GM19467 (cell line): Measurements from ENCODE around the gene PRKCH.

Experiments
- ATAC-seq: cut with Tn5 transposase; IDR thresholded peaks from one replicate; pipeline ENCODE4 v1.9.1; 2021; ENCODE audit warnings: mild to moderate bottlenecking, moderate library complexity; ENCODE audit not compliant: unreplicated experiment

The PRKCH gene

DNA sequence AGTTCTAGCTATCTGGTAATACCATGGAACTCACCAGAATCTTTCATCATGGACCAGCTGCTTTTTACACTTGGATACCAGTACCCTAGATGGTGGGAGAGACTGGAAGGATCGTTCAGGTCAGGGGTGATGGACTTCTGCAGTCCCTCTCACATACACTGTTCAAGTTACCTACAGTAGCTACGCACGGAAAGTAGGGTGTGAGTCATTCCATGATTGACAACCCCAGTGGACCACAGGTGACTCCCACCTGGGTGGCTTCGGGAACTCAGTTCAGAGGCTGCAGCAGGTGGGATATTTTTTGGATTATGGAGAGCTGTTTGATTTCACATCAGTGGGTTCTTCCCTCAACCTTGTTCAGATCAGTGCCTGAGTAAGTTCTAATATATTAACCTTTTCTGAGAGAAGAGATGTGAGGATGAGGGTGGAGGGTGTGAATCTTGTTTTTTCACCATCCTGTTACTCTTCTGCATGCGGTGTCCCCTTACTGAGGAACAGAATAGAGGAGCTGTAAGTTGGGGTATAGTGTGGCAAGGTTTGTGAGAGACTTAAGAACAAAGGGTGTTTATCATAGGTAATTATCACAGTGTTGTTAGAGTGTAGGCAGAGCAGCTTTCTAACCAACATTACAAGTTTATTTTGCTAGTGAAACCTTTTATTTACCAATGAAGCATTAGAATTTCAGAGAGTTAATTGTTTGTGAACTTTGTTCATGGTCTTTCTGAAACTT is 39.6 kb downstream of the PRKCH start:
- ATAC-seq, result no peak

DNA sequence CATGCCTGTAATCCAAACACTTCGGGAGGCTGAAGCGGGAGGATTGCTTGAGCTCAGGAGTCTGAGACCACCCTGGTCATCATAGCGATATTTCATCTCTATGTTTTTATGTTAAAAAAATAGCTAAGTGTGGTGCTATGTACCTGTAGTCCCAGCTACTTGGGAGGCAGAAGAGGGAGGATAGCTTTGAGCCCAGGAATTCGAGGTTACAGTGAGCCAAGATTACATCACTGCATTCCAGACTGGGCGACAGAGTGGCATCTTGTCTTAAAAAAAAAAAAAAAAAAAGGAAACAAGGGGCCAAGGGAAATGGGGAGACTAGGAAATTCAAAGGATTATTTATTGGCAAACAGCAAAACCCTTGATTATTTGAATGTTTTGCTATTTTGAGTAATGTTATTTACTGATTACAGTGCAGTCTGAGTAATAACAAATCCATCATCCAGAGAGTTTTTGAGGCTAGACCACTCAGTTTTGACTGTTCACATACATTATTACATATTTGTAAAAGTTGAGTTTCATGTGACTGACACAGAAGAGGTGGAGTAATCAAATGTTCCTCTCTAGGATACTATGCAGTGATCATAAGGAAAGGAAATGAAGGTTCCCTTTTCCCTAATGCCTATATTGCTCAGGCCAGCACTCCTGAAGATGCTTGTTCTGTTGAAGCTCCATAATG is 40.8 kb downstream of the PRKCH start:
- ATAC-seq, result no peak

DNA sequence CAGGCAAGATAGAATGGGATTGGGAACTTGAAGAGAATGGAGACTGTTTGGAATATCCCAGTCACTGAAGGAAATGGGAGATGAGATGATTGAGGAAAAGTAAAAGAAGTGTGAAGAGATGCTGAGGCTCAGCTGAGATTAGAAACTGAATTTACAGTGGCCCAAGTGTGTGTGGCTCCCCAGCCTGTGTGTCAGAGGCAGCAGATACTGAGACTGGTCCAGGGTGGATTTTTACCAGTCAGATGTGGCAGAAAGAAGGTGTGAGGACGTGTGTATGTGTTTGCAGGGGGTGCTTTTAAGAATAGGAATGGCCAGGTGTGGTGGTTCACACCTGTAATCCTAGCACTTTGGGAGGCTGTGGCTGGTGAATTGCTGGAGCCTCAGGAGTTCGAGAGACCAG is 42.9 kb downstream of the PRKCH start:
- no peak for ATAC-seq

DNA sequence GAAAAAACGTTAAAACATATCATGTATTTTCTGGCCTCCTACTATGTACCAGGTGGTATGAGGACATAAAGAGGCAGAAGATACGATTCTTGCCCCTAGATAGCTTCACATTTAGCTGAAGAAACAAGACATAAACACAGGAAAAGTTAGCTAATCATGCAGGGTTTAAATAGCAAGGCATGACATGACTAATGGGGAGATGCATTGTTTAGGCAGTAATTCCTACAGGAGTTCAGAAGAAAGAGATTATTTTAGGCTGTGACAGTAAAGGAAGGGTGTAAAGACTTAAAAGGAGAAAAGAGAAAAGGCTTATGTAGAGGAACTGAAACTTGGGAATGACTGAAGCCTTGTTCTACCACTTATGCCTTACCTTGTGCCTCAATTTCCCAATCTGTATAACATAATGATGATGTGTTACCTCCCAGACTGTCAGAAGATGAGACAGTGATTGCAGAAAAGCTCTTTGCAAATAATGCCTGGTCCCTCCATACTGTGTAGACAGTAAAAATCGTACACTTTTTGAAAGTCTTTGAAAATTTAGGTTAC is 44.4 kb downstream of the PRKCH start:
- ATAC-seq, result no peak

DNA sequence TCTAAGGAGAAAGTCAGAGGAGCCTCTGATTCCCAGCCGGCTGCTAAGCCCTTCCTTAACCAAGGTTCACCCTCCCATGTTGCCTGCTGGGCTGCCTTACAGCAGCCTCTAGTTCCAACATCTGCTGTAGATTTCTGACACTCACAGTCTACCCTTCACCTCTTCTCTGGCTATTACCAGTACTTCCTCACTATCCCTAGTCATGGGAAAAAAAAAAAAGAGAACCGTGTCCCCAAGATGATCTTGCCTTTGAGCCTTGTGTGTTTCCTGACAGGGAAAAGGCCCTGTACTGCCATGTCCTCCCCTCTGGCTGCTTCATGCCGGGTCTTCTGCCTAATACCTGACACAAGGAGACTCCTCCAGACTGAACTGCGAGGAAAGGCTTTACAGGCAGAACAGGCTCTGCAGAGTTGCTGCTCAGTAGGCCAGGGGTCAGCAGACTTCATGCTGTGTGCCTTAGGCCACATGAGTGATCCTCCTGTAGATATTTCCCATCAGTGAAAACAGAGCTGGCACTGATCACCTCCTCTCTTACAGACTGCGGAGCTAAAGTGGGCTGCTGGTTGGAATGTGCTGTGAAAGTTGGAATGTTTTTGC is 46.8 kb downstream of the PRKCH start:
- ATAC-seq, result no peak

DNA sequence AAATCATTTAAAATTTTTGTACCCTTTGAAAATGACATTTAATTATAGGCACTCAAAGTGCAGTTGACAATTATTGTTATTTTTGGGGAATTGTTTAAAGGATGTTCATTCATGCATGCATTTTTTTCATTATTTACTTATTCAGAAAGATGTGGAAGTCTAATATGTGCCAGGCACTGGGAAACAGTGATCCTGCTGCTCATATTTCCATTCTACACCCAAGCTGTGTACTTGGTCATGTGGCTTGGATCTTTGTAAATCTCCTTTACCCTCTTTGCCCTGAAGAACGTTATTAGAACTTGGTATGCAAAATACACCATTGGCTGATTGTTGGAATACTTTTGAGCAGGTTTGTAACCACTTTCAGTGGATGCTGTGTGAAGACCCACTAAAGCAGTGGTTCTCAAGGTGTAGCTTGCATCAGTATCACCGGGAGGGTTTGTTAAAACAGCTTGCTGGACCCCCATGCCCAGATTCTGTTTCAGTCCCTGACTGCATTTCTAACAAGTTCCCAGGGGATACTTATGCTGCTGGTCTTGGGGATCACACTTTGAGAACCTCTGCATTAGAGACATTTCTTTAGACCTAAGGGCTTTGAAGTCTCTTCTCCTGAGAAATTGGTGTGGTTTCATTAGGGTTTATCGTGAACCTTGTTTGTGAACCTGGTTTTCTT is 47.5 kb downstream of the PRKCH start:
- no peak for ATAC-seq

DNA sequence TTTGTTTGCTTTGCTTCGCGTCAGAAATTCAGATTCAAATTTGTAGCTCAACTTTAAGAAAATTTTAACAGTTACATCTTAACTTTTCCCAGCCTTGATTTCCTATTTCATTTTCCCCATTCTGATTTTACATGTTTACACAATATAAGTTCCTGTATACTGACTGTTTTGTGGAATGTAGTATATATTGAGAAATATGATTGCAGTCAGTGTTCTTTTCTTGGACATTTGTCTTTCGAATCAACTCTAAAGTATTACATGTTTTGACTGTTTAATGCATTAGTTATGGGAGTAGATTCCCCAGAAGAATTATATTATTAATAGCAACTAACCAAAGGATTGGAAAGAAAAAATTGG is 48.1 kb downstream of the PRKCH start:
- ATAC-seq, result no peak

DNA sequence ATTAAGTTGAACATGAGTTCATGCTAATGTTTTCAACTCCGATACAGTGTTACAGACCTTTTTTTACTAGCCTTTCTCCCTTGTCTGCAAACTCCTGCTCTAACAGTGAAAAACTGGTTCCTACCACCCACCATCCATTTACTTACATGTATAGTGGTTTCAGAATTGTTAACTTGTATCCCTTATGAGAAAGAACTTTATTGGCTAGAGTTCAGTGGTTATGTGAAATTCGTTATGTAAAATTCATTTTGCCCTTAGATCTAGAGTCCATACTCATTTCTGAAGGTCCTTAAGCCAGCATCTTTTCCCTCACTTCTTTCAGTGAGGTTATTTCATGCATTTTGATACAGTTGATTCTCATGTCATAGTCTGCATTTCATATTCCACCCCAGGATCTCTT is 51.0 kb downstream of the PRKCH start:
- no peak for ATAC-seq

DNA sequence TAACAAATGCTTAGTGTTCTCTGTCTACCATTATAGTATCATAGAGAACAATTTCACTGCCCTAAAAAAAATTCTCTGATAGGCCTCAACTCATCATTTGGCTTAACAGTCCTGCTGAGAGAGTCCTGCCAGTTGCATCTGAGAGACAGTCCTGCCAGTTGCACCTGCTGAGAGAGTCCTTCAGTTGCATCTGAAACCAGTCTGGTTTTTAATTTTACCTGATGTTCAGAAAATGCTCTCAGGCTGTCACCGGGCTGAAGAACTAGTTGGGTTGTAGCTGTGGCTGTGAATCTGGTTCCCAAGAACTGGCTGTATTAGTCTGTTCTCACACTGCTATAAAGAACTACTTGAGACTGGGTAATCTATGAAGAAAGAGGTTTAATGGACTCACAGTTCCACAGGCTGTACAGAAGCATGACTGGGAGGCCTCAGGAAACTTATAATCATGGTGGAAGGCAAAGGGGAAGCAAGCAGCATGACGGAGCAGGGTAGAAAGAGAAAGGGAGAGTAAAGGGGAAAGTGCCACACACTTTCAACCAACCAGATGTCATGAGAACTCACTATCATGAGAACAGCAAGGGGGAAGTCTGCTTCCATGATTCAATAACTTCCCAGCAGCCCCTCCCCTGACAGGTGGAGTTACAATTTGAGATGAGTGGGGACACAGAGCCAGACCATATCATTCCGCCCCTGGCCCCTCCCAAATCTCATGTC is 51.6 kb downstream of the PRKCH start:
- no peak for ATAC-seq

DNA sequence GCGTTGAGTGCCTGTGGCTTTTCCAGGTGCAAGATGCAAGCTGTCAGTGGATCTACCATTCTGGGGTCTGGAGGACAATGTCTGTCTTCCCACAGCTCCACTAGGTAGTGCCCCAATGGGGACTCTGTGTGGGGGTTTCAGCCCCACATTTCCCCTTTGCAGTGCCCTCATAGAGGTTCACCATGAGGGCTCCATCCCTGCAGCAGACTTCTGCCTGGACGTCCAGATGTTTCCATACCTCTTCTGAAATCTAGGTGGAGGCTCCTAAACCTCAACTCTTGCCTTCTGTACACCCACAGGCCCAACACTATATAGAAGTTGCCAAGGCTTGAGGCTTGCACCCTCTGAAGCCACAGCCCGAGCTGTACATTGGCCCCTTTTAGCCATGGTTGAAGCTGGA is 52.9 kb downstream of the PRKCH start:
- no peak for ATAC-seq

DNA sequence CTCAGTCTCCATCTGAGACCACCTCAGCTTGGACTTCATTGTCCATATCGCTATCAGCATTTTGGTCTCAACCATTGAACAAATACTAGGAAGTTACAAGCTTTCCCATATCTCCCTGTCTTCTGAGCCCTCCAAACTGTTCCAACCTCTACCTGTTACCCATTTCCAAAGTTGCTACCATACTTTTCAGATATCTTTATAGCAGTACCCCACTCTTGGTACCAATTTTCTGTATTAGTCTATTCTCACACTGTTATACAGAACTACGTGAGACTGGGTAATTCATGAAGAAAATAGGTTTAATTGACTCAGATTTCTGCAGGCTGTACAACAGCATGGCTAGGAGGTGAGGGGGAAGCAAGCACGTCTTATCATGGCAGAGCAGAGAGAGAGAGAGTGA is 53.8 kb downstream of the PRKCH start:
- no peak for ATAC-seq

DNA sequence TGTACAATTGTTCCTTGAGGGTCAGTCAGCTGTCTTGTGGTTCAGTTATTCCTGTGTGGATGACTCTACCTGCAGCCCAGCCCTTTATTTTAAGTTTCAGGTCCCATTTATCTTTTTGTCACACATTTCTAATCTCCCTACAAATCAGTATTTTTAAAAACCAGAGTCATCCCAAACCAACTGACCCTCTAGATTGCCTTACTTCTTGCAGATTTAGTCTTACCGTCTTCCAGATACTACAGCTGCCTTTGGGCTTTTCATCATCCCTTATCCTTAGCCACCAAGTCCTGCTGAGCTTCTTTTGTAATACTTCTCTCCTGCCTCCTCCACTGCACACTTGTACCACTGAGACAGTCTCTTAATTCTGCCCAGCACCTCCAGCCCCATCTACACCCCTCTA is 54.9 kb downstream of the PRKCH start:
- ATAC-seq, result no peak

DNA sequence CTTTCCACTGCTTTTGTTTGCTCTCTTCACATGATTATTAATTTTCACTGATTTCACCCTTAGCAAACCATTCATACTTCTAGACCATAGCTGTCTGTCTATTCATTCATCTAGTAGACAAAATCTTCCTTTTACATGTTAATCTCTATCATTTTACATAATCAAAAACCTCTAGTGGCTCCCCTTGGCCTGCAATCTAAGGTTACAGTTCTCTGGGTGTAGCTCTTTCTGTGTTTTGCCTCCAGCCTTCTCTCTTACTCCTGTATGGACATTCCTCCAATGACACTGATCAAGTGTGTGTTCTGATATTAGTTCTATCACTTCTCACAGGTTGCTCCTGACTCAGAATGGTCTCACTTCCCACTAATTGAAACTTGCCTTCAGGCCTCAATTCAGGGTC is 56.4 kb downstream of the PRKCH start:
- ATAC-seq, result no peak

DNA sequence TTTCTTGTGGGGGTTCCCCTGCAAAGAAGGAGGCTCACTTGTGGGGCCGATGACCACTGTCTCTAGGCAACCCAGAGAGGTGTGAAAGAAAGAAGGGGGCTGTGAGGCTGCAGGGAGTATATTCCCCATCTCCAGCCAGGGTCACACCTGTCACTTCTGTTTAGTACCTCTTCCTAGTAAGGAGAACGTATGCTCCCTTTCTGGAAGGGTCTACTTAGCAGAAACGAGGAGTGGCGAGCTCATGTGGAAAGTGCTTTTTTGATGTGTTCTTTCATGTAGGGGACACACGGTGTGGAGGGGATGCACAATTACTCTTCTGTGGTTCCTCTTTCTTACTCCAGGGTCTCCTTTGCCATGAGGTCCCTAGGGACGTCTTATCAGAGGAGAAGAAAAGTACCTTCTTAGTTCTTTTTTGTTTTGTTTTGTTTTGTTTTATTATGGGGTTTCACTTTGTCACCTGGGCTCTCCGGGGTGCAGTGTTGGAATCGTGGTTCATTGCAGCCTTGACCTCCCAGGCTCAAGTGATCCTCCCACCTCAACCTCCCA is 58.3 kb downstream of the PRKCH start:
- ATAC-seq, result no peak

DNA sequence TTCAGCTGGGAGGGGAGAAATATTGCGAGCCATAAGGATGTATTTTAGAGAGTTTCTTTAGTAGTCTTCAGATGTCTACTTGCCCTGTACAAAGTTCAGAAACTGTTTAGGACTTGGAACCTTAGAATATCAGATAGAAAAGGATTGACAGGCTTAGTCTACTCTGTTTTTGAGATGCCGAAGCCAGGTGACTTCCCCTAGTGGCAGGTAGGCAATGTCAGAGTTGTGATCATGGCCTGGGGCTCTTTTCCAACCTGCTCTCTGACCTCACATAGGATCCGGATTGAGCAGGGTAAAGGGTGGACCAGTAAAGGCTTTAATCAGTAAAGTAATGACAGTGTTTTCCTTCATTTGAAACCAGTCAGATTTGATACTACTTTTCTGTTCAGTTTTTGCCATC is 59.6 kb downstream of the PRKCH start:
- ATAC-seq, result no peak

DNA sequence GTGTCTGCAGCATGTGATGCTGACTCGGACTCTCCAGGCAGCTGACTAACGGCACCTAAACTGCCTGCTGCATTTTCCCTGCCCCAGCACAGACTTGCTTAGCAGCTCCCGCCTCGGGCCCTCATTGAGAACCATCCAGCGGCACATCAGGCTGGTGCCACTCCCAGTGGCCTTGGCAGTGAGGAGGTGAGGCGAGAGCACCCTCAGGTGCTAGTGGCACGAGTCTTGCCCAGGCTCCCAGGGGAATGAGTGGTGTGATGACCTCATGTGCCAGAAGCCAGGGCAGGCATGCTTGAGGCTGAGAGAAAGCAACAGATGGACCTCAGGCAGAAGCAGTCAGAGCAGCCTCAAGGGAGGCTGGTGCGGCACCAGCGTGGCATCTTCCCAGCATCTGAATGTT is 60.2 kb downstream of the PRKCH start:
- ATAC-seq, result no peak

DNA sequence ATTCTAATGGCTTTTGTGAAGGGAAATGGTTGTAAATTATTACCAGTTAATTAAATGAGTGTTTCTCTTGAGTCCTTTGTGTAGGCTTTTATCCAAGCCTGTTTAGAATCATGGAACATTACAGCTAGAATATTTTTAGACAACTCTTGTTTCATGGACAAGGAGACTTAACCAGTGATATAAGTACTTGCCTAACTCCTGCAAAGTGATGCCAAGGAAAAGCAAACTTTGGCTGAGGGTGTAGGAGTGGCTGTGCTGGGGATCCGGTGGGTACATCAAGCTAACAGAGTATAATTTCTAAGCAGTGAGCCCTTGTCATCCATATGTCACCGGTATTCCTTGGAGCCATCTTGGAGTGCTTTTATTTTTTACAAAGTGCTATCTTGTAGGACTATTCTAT is 61.5 kb downstream of the PRKCH start:
- ATAC-seq, result no peak

DNA sequence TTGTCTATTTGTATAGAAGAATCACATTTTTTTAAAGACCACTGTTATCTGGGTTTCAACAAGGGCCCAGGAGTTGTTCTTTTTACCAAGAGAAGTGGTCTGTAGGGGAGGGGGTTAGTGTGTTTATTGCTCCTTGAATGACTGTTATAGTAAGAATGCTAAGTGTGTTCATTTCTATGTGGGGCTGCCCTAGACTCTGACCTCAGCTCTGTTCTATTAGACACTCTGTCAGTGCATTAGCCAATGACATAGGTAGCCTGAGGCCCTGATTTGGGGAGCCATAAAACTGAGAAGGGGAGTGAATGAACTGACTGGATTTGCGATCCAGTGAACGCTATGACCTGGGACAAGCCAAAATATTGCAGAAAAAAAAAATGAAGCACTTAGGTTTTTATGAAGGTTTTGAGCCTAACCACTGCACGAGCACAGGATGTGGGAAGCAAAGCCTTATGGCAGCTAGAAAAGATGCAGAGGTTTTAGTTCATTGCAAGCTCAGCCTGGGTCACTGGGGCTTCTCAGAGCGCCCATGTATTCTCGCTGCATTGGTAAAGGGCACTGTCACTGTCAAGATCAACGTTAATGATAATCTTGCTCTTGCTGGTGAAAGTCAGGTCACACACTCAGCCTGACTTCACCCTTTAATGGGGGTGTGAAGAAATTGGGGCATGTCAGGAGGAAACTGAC is 63.8 kb downstream of the PRKCH start:
- ATAC-seq, result no peak

DNA sequence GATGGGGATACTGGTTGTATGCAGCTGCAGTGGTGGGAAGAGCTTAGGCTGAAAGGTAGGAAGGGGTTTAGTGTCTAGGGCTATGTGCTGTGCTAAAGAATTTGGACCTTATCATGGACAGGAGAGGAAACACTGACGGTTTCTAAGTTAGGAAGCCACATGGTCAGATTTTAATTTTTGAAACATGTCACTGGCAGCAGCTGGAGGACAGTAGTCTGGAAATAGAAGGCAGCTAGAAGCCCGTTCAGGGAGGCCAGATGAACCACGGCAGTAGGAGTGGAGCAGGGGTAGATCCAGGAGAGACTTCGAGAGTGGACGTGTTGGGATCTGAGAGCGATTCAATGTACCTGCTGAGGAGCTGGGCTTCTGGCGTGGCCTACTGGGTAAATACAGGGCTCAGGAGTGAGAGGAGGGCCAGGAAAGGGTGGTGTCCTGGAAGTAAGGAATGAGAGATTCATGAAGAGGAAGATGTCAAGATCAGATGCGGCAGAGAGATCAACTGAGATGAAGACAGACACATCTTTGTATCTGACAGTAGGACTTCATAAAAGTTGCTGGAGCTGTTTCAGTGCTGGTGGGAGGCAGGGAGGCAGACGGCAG is 64.9 kb downstream of the PRKCH start:
- ATAC-seq, result no peak

DNA sequence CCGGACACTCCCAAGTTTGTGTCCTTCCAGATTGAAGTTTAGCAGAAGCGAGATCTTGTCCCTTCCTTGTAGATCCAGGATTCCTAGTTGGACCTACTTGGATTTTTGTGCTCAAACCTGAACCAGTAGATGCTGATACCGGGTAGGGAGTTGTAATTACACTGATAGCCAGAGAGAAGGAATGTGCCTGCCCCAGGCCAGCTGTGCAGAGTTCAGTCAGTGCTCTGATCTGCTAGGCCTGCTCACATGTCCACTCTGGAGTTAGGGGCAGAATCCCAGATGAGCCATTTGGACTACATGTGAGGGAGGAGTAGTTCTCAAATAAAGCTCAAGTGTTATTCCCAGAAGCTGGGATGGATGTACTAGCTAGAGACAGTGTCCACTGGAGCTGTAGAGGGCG is 65.7 kb downstream of the PRKCH start:
- no peak for ATAC-seq
